Measurements from ENCODE around the gene TUNAR.

DNA sequence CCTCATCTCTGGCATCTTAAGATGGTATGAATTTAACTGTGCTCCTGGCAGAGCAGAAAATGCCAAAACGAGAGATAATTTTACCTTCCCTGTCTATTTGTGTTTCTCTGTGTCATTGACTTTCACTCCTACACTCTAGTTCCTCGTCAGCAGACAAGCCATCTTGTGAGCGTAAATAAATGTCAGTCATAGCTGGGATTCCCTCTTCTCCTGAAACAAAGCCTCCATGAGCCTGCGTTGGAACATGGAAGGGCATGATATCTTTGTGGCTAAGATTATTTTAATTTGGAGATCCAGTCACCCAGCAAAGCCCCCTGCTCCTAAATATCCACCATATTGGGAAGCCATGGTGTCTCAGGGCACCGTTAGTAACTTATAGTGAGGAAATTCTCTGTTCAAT is 37.8 kb upstream of the TUNAR start:
- TF ChIP-seq POLR2A (IDR thresholded peaks at IDR 0.05; ENCODE audit: low read depth, low read length) = no peak
- TF ChIP-seq RCOR1 (IDR thresholded peaks at IDR 0.05; ENCODE audit: insufficient replicate concordance, low read length) = no peak
